OCI-LY1 (cell line): ENCODE results near the gene EXOSC7.

Source experiments
- H2AFZ ChIP-seq: fragments of 200-600 bp; sonication (generic), shearing (Covaris generic); 2 replicates; pipeline ENCODE4 v1.6.0; 2014; ENCODE audit warnings: antibody characterized with exemption, mild to moderate bottlenecking, low read length
- H3F3A ChIP-seq: fragments of 200-600 bp; sonication (generic), shearing (Covaris generic); 2 replicates; pipeline ENCODE4 v1.6.0; 2014; ENCODE audit warnings: mild to moderate bottlenecking, antibody characterized with exemption, low read length, moderate library complexity; ENCODE audit not compliant: insufficient read depth
- H3K27ac ChIP-seq: fragments of 200-600 bp; sonication (generic); 2 replicates; pipeline ENCODE4 v1.5.1; 2014; ENCODE audit warnings: low read length, mixed run types, mild to moderate bottlenecking, low read depth; ENCODE audit not compliant: poor library complexity, severe bottlenecking
- H3K27me3 ChIP-seq: fragments of 200-600 bp; sonication (generic); 2 replicates; pipeline ENCODE4 v1.6.0; 2014; ENCODE audit warnings: antibody characterized with exemption, mild to moderate bottlenecking, low read length, moderate library complexity; ENCODE audit not compliant: insufficient read depth
- H3K36me3 ChIP-seq: fragments of 200-600 bp; sonication (generic); 2 replicates; pipeline ENCODE4 v1.6.1; 2014; ENCODE audit warnings: mild to moderate bottlenecking, antibody characterized with exemption, low read length, moderate library complexity, mixed read lengths; ENCODE audit not compliant: insufficient read depth
- H3K4me1 ChIP-seq: fragments of 200-600 bp; sonication (generic); 2 replicates; pipeline ENCODE4 v1.5.1; 2014; ENCODE audit warnings: mild to moderate bottlenecking, low read length, moderate library complexity; ENCODE audit not compliant: insufficient read depth, severe bottlenecking
- H3K4me2 ChIP-seq: fragments of 200-600 bp; sonication (generic), shearing (Covaris generic); 2 replicates; pipeline ENCODE4 v1.6.1; 2014; ENCODE audit warnings: low read length
- H3K4me3 ChIP-seq: fragments of 200-600 bp; sonication (generic); 2 replicates; pipeline ENCODE4 v1.5.1; 2014; ENCODE audit warnings: low read length, low read depth, mild to moderate bottlenecking, mixed read lengths; ENCODE audit not compliant: poor library complexity, severe bottlenecking
- H3K79me2 ChIP-seq: fragments of 200-600 bp; shearing (Covaris generic); 2 replicates; pipeline ENCODE4 v1.6.1; 2016; ENCODE audit warnings: mixed run types, low read length, mixed read lengths; ENCODE audit not compliant: insufficient read depth
- H3K9ac ChIP-seq: fragments of 200-600 bp; sonication (generic), shearing (Covaris generic); 2 replicates; pipeline ENCODE4 v1.6.1; 2014; ENCODE audit warnings: mild to moderate bottlenecking, low read length, mixed read lengths
- H3K9me2 ChIP-seq: fragments of 200-600 bp; sonication (generic), shearing (Covaris generic); 2 replicates; pipeline ENCODE4 v1.6.1; 2014; ENCODE audit warnings: low read depth, mild to moderate bottlenecking, low read length, mixed read lengths
- H3K9me3 ChIP-seq: fragments of 200-600 bp; shearing (Covaris generic); 2 replicates; pipeline ENCODE4 v1.6.1; 2014; ENCODE audit warnings: low read length, mixed read lengths
- H4K20me1 ChIP-seq: fragments of 200-600 bp; sonication (generic), shearing (Covaris generic); 2 replicates; pipeline ENCODE4 v1.6.0; 2016; ENCODE audit warnings: mild to moderate bottlenecking, low read length; ENCODE audit not compliant: insufficient read depth
- CTCF ChIP-seq: fragments of 200-600 bp; sonication (generic), shearing (Covaris generic); IDR thresholded peaks from 2 replicates; pipeline ENCODE4 v1.5.1; 2017; ENCODE audit warnings: mild to moderate bottlenecking, antibody characterized with exemption, low read length, moderate library complexity, mixed read lengths
- EZH2 ChIP-seq: fragments of 200-600 bp; sonication (generic), shearing (Covaris generic); IDR thresholded peaks from 2 replicates; pipeline ENCODE4 v1.8.0; 2017; ENCODE audit warnings: borderline replicate concordance, mixed run types, mild to moderate bottlenecking, antibody characterized with exemption, low read length, moderate library complexity, mixed read lengths

EXOSC7 gene

GRCh38 chr3:44981751-44982150 is 5.7 kb downstream of the EXOSC7 start:
- no peak for TF ChIP-seq EZH2
- no peak for TF ChIP-seq CTCF
- Histone ChIP-seq H3K27me3 (no peaks in the 10 kb centered on the region), H4K20me1 (no peaks in the 10 kb centered on the region), H3K9ac (no peak overlapping the region; the same call in 1 of the 2 replicates), H3K9me2 (no peaks in the 10 kb centered on the region), H3K27ac (no peak overlapping the region), H3K36me3 (peaks cover 22% of the 10 kb centered on the region), H3F3A (no peaks in the 10 kb centered on the region), H3K4me1 (peaks cover 36% of the 10 kb centered on the region), H3K79me2 (peaks cover 71% of the 10 kb centered on the region), H3K4me3 (no peak overlapping the region), H3K9me3 (no peaks in the 10 kb centered on the region), H2AFZ (no peak overlapping the region), H3K4me2 (no peak overlapping the region; the same call in 1 of the 2 replicates)

GRCh38 chr3:44982817-44983216 is 6.8 kb downstream of the EXOSC7 start:
- no peak overlapping the region for H3K27ac ChIP-seq
- H3K4me1 ChIP-seq, result peaks cover 27% of the 10 kb centered on the region
- TF ChIP-seq EZH2 (no peak), CTCF (no peak)
- no peaks in the 10 kb centered on the region for H3K9me3 ChIP-seq
- H3K9ac ChIP-seq, result no peak overlapping the region
- peaks cover 17% of the 10 kb centered on the region for H3K36me3 ChIP-seq
- H3K79me2 ChIP-seq, result peaks cover 60% of the 10 kb centered on the region
- H3K27me3 ChIP-seq, result no peaks in the 10 kb centered on the region
- H4K20me1 ChIP-seq, result no peaks in the 10 kb centered on the region
- H3K4me3 ChIP-seq, result no peak overlapping the region
- no peaks in the 10 kb centered on the region for H3F3A ChIP-seq
- H3K4me2 ChIP-seq, result no peak overlapping the region
- no peaks in the 10 kb centered on the region for H3K9me2 ChIP-seq
- no peak overlapping the region for H2AFZ ChIP-seq

DNA sequence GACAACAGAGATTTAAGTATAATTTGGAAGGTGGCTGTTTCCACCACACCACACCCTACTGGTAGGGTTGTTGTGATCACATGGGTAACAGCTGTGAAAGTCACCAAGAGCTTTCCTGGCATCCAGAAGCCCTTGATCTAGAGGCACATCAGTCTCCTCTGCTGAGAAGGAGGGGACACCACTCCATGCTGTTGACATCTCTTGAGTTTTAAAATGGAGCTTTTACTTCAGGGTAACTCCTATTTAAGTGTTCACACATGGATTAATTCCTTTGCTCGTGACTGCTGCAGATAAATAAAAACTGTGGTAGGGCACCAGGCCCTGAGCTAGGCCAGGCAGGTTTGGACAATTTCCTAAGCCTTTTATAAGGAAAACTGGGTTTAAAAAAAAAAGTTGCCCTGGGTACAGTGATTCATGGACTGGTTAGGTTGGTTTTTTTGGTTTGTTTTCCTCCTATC is 7.5 kb downstream of the EXOSC7 start:
- Histone ChIP-seq H3K36me3 (peaks cover 17% of the 10 kb centered on the region), H3K79me2 (peaks cover 55% of the 10 kb centered on the region), H3K4me3 (no peak overlapping the region), H3K9me3 (no peaks in the 10 kb centered on the region), H4K20me1 (no peaks in the 10 kb centered on the region), H3K4me2 (no peak overlapping the region), H3K27ac (no peak overlapping the region), H3K4me1 (peaks cover 20% of the 10 kb centered on the region), H3F3A (no peaks in the 10 kb centered on the region), H2AFZ (no peak overlapping the region), H3K27me3 (no peaks in the 10 kb centered on the region), H3K9me2 (no peaks in the 10 kb centered on the region), H3K9ac (no peak overlapping the region)
- TF ChIP-seq CTCF (no peak), EZH2 (no peak)
